ENCODE data around the gene MZT1. TPM values are rescaled to one million over a fixed set of nuclear protein-coding genes. Genes with fewer than 3 reads are reported as not detected.

The MZT1 gene
- total and polyA plus RNA-seq, 9 of the 15 experiments (the other 6 are each of a cell fraction or from before 2014, with no cell fraction given) = 15.3 to 31.6 (median 24.1) TPM

DNA sequence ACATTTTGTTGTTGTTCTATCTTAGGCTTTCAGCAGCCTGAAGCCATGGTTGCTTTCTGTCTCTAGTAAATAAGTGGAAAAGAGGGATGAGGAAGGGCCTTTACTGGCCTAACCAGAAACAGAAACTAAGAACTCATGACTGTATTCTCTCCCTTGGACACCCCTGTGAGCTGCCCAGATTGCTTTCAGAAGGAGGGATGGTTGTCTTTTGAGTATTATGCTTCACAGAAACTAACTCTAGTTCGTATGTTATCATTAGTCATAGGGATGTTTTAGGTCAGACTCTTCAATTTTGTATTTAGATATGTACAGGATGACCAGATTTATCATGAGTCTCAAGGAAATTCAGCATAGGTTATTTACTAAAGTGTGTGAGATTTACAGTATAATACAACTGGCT is 17.8 kb upstream of the MZT1 start:
- POLR2A ChIA-PET = no interaction called here
- CTCF ChIA-PET (ENCODE audit: low intra/inter-chr PET ratio) = no interaction called here
- ATAC-seq = no peak
- H4K20me1 ChIP-seq (replicated peaks; ENCODE audit: control insufficient read depth, insufficient read depth, low read length) = no peaks in the 10 kb centered on the region
- no peak overlapping the region for H3K4me3 ChIP-seq
- intact Hi-C loops (cut with micrococcal nuclease) = no loop called here
- FAIRE-seq = no peak
- H3K27ac ChIP-seq (ENCODE audit: extremely low read depth, low read depth, low read length) = no peak overlapping the region
- in situ Hi-C loops (cut with MboI) = no loop called here
- H3K9me1 ChIP-seq (ENCODE audit: control insufficient read depth, insufficient read depth, low read length) = no peaks in the 10 kb centered on the region
- no TSS peak for BruUV-seq (replicated peaks)
- peaks cover 77% of the 10 kb centered on the region for H3K36me3 ChIP-seq (ENCODE audit: control insufficient read depth, insufficient read depth, low read length)
- H3K27me3 ChIP-seq (ENCODE audit: control insufficient read depth in 2 of 2, insufficient read depth in 2 of 2, low read length in 2 of 2) = no peaks in the 10 kb centered on the region
- WGBS (ENCODE audit: insufficient coverage, low coverage, missing lambda C conversion rate) = 50% methylated on average over 1 of the region's 1 CpG
- H3K9ac ChIP-seq (ENCODE audit: insufficient read depth in 1 of 2, low read depth in 2 of 2, low read length in 2 of 2) = no peak overlapping the region
- no peak for DNase-seq (ENCODE audit: extremely low read depth in 1 of 4, low spot score in 3 of 4)
- H3K9me3 ChIP-seq (replicated peaks; ENCODE audit: control insufficient read depth, insufficient read depth, low read depth, low read length) = no peaks in the 10 kb centered on the region
- TF ChIP-seq CUX1 (CRISPR knock-in tag; IDR thresholded peaks at IDR 0.05) (no peak), TBL1XR1 (IDR thresholded peaks at IDR 0.05; ENCODE audit: low read length in 2 of 2) (no peak), ILK (tag; IDR thresholded peaks at IDR 0.05; ENCODE audit: borderline replicate concordance, low read depth) (no peak), PHB2 (IDR thresholded peaks at IDR 0.05; ENCODE audit: low read depth) (no peak), ZBTB1 (CRISPR knock-in tag; IDR thresholded peaks at IDR 0.05; ENCODE audit: borderline replicate concordance, low read depth) (no peak), FOSL1 (tag; conservative IDR thresholded peaks at IDR 0.05) (no peak), FOXO4 (CRISPR knock-in tag; IDR thresholded peaks at IDR 0.05) (no peak)
- TF ChIP-seq, protein P1, sequence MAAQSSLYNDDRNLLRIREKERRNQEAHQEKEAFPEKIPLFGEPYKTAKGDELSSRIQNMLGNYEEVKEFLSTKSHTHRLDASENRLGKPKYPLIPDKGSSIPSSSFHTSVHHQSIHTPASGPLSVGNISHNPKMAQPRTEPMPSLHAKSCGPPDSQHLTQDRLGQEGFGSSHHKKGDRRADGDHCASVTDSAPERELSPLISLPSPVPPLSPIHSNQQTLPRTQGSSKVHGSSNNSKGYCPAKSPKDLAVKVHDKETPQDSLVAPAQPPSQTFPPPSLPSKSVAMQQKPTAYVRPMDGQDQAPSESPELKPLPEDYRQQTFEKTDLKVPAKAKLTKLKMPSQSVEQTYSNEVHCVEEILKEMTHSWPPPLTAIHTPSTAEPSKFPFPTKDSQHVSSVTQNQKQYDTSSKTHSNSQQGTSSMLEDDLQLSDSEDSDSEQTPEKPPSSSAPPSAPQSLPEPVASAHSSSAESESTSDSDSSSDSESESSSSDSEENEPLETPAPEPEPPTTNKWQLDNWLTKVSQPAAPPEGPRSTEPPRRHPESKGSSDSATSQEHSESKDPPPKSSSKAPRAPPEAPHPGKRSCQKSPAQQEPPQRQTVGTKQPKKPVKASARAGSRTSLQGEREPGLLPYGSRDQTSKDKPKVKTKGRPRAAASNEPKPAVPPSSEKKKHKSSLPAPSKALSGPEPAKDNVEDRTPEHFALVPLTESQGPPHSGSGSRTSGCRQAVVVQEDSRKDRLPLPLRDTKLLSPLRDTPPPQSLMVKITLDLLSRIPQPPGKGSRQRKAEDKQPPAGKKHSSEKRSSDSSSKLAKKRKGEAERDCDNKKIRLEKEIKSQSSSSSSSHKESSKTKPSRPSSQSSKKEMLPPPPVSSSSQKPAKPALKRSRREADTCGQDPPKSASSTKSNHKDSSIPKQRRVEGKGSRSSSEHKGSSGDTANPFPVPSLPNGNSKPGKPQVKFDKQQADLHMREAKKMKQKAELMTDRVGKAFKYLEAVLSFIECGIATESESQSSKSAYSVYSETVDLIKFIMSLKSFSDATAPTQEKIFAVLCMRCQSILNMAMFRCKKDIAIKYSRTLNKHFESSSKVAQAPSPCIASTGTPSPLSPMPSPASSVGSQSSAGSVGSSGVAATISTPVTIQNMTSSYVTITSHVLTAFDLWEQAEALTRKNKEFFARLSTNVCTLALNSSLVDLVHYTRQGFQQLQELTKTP (IDR thresholded peaks at IDR 0.05; ENCODE audit: low read depth in 1 of 2, partially characterized antibody in 2 of 2) = no peak
- TF ChIP-seq, protein P2, sequence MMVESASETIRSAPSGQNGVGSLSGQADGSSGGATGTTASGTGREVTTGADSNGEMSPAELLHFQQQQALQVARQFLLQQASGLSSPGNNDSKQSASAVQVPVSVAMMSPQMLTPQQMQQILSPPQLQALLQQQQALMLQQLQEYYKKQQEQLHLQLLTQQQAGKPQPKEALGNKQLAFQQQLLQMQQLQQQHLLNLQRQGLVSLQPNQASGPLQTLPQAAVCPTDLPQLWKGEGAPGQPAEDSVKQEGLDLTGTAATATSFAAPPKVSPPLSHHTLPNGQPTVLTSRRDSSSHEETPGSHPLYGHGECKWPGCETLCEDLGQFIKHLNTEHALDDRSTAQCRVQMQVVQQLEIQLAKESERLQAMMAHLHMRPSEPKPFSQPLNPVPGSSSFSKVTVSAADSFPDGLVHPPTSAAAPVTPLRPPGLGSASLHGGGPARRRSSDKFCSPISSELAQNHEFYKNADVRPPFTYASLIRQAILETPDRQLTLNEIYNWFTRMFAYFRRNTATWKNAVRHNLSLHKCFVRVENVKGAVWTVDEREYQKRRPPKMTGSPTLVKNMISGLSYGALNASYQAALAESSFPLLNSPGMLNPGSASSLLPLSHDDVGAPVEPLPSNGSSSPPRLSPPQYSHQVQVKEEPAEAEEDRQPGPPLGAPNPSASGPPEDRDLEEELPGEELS (CRISPR knock-in tag; IDR thresholded peaks at IDR 0.05; ENCODE audit: borderline replicate concordance) = no peak
- H3K4me1 ChIP-seq (replicated peaks in 1 of 2; ENCODE audit: control insufficient read depth in 2 of 2, insufficient read depth in 2 of 2, low read length in 2 of 2) = no peaks in the 10 kb centered on the region
- H3K79me2 ChIP-seq (ENCODE audit: control insufficient read depth, insufficient read depth, low read length) = peaks cover 19% of the 10 kb centered on the region; the same call in 2 of the 3 replicates
- no peak overlapping the region for H3K4me2 ChIP-seq (ENCODE audit: insufficient read depth, low read length)
- H2AFZ ChIP-seq (ENCODE audit: low read depth, low read length) = no peak overlapping the region
